H9 (cell line): ENCODE measurements around the gene TIMM17A. TPM values are rescaled to one million over a fixed set of nuclear protein-coding genes. Genes with fewer than 3 reads are reported as not detected.

Experiments
- DNase-seq: peaks from one replicate; pipeline ENCODE4 v3.0.0-alpha.2; 2017
- H2AFZ ChIP-seq: one replicate; pipeline ENCODE4 v1.6.1; 2013; ENCODE audit warnings: mild to moderate bottlenecking, low read length, control low read depth, moderate library complexity
- H2AK5ac ChIP-seq: 2 replicates; pipeline ENCODE4 v1.6.1; 2013; ENCODE audit warnings: low read length, control low read depth, mixed read lengths; ENCODE audit not compliant: insufficient read length
- H2BK120ac ChIP-seq: one replicate; pipeline ENCODE4 v1.6.1; 2013; ENCODE audit warnings: low read depth, mild to moderate bottlenecking, low read length, control low read depth, inconsistent platforms; ENCODE audit not compliant: poor library complexity, severe bottlenecking
- H2BK12ac ChIP-seq: 2 replicates; pipeline ENCODE4 v1.6.1; 2013; ENCODE audit warnings: low read length, control low read depth, mixed read lengths, low read depth; ENCODE audit not compliant: insufficient read length
- H2BK15ac ChIP-seq: 2 replicates; pipeline ENCODE4 v1.6.1; 2013; ENCODE audit warnings: low read depth, low read length, control low read depth
- H2BK20ac ChIP-seq: one replicate; pipeline ENCODE4 v1.6.1; 2013; ENCODE audit warnings: low read depth, mild to moderate bottlenecking, low read length, control low read depth, inconsistent platforms; ENCODE audit not compliant: poor library complexity, severe bottlenecking
- H2BK5ac ChIP-seq: 2 replicates; pipeline ENCODE4 v1.6.1; 2013; ENCODE audit warnings: low read length, control low read depth, mixed read lengths; ENCODE audit not compliant: insufficient read length
- H3K14ac ChIP-seq: 2 replicates; pipeline ENCODE4 v1.6.1; 2013; ENCODE audit warnings: low read length, control low read depth; ENCODE audit not compliant: insufficient read depth
- H3K18ac ChIP-seq: 2 replicates; pipeline ENCODE4 v1.6.1; 2013; ENCODE audit warnings: low read depth, mild to moderate bottlenecking, mixed read lengths, low read length, control low read depth; ENCODE audit not compliant: insufficient read length
- H3K23ac ChIP-seq: 2 replicates; pipeline ENCODE4 v1.6.1; 2013; ENCODE audit warnings: low read length, control low read depth, mixed read lengths, low read depth; ENCODE audit not compliant: insufficient read length
- H3K23me2 ChIP-seq: 2 replicates; pipeline ENCODE4 v1.6.1; 2013; ENCODE audit warnings: low read depth, mild to moderate bottlenecking, mixed read lengths, low read length, control low read depth; ENCODE audit not compliant: insufficient read length, poor library complexity, severe bottlenecking
- H3K27ac ChIP-seq: 2 replicates; pipeline ENCODE4 v1.5.1; 2013; ENCODE audit warnings: low read length, control low read depth, mixed read lengths, low read depth; ENCODE audit not compliant: insufficient read length
- H3K27me3 ChIP-seq: 2 replicates; pipeline ENCODE4 v1.6.1; 2013; ENCODE audit warnings: low read length, control low read depth, inconsistent platforms; ENCODE audit not compliant: insufficient read depth
- H3K4ac ChIP-seq: 2 replicates; pipeline ENCODE4 v1.6.1; 2013; ENCODE audit warnings: low read depth, mild to moderate bottlenecking, control low read depth, inconsistent platforms, low read length, moderate library complexity
- H3K4me1 ChIP-seq: 2 replicates; pipeline ENCODE4 v1.6.1; 2013; ENCODE audit warnings: low read length, control low read depth, inconsistent platforms; ENCODE audit not compliant: insufficient read depth
- H3K4me2 ChIP-seq: 2 replicates; pipeline ENCODE4 v1.6.1; 2013; ENCODE audit warnings: low read length, control low read depth, mixed read lengths; ENCODE audit not compliant: insufficient read length, insufficient read depth
- H3K56ac ChIP-seq: 2 replicates; pipeline ENCODE4 v1.6.1; 2013; ENCODE audit warnings: low read depth, mild to moderate bottlenecking, mixed read lengths, low read length, control low read depth; ENCODE audit not compliant: insufficient read length
- H3K79me1 ChIP-seq: 2 replicates; pipeline ENCODE4 v1.6.1; 2013; ENCODE audit warnings: low read depth, mild to moderate bottlenecking, moderate library complexity, low read length, control low read depth, inconsistent platforms; ENCODE audit not compliant: insufficient read depth, poor library complexity, severe bottlenecking
- H3K79me2 ChIP-seq: 2 replicates; pipeline ENCODE4 v1.6.1; 2013; ENCODE audit warnings: low read length, control low read depth, inconsistent platforms; ENCODE audit not compliant: insufficient read depth
- H3K9ac ChIP-seq: 2 replicates; pipeline ENCODE4 v1.6.1; 2013; ENCODE audit warnings: low read length, control low read depth, mixed read lengths; ENCODE audit not compliant: insufficient read length; ENCODE audit errors: extremely low read depth
- H3K9me3 ChIP-seq: one replicate; pipeline ENCODE4 v1.6.1; 2013; ENCODE audit warnings: low read depth, low read length, inconsistent platforms; ENCODE audit not compliant: control insufficient read depth
- H3T11ph ChIP-seq: one replicate; pipeline ENCODE4 v1.6.1; 2013; ENCODE audit warnings: mild to moderate bottlenecking, low read length, control low read depth, inconsistent platforms
- H4K20me1 ChIP-seq: one replicate; pipeline ENCODE4 v1.6.1; 2013; ENCODE audit not compliant: control insufficient read depth, insufficient read length, insufficient read depth
- H4K5ac ChIP-seq: 2 replicates; pipeline ENCODE4 v1.6.1; 2013; ENCODE audit warnings: low read depth, mild to moderate bottlenecking, mixed read lengths, low read length, control low read depth; ENCODE audit not compliant: insufficient read length
- H4K8ac ChIP-seq: replicated peaks from 2 replicates; pipeline ENCODE4 v1.6.1; 2013; ENCODE audit warnings: low read length, control low read depth, mixed read lengths, low read depth; ENCODE audit not compliant: insufficient read length
- H4K91ac ChIP-seq: 2 replicates; pipeline ENCODE4 v1.6.1; 2013; ENCODE audit warnings: low read depth, mild to moderate bottlenecking, moderate library complexity, mixed read lengths, low read length, control low read depth; ENCODE audit not compliant: insufficient read length
- H3K27ac Mint-ChIP-seq, 3 experiments: 2 replicates in 2 of 3; 3 replicates in 1 of 3; pipeline ENCODE4 v1.8.0; 2020 to 2021; ENCODE audit warnings: mixed read lengths in 3 of 3, mild to moderate bottlenecking in 1 of 3, moderate library complexity in 1 of 3
- H3K27me3 Mint-ChIP-seq: 2 replicates; pipeline ENCODE4 v1.8.0; 2021; ENCODE audit warnings: low read depth, mild to moderate bottlenecking, moderate library complexity, mixed read lengths
- H3K36me3 Mint-ChIP-seq, 3 experiments: 2 replicates in 2 of 3; 3 replicates in 1 of 3; pipeline ENCODE4 v1.8.0; 2020 to 2021; ENCODE audit warnings: low read depth in 3 of 3, mixed read lengths in 3 of 3; ENCODE audit not compliant: insufficient read depth in 1 of 3
- H3K4me1 Mint-ChIP-seq, 2 experiments: 2 replicates each; pipeline ENCODE4 v1.8.0; 2020; ENCODE audit warnings: mixed read lengths in 2 of 2
- H3K4me3 Mint-ChIP-seq, 2 experiments: 2 replicates in 1 of 2; 3 replicates in 1 of 2; pipeline ENCODE4 v1.8.0; 2020 to 2021; ENCODE audit warnings: mild to moderate bottlenecking in 2 of 2, mixed read lengths in 2 of 2, moderate library complexity in 1 of 2
- H3K9me3 Mint-ChIP-seq, 2 experiments: 2 replicates in 1 of 2; 3 replicates in 1 of 2; pipeline ENCODE4 v1.8.0; 2020; ENCODE audit warnings: mild to moderate bottlenecking in 2 of 2, mixed read lengths in 2 of 2, moderate library complexity in 1 of 2
- CTCF ChIP-seq: fragments of 200-600 bp; sonication (generic); conservative IDR thresholded peaks from 3 replicates; pipeline ENCODE4 v1.8.0; 2021; ENCODE audit warnings: antibody characterized with exemption, mild to moderate bottlenecking
- WGBS: extraction: QIAGEN DNeasy Blood & Tissue Kit; methylation state at CpG from one replicate; pipeline ENCODE4 v1.1.7; 2013; ENCODE audit warnings: missing lambda C conversion rate, low lambda C conversion rate, mixed read lengths; ENCODE audit not compliant: insufficient read length; ENCODE audit errors: extremely low coverage; 5-methylcytosine and 5-hydroxymethylcytosine counted together
- total RNA-seq: library from RNA; stranded (reverse); gene quantifications from 2 replicates; pipeline ENCODE4 v1.2.1, GENCODE V29; 2021

The TIMM17A gene
- total RNA-seq, 1 experiment from 2014 or later = 60.9 TPM

GRCh38 chr1:202015662-202015937, 60.3 kb downstream of the TIMM17A start:
- H3K27me3 Mint-ChIP-seq = no peaks in the 10 kb centered on the region
- Histone ChIP-seq H4K8ac (no peak overlapping the region), H3T11ph (no peak overlapping the region), H4K20me1 (no peaks in the 10 kb centered on the region), H2BK15ac (no peak overlapping the region), H2BK12ac (no peak overlapping the region), H3K23me2 (peaks cover 6% of the 10 kb centered on the region), H3K14ac (no peak overlapping the region), H2BK20ac (no peak overlapping the region), H3K27ac (no peak overlapping the region), H3K79me1 (no peaks in the 10 kb centered on the region), H2BK5ac (no peak overlapping the region), H3K9ac (no peak overlapping the region), H3K23ac (no peak overlapping the region), H2AK5ac (no peak overlapping the region), H3K56ac (no peak overlapping the region), H3K4ac (no peak overlapping the region), H3K4me2 (no peak overlapping the region), H3K18ac (no peak overlapping the region), H3K9me3 (no peaks in the 10 kb centered on the region), H2BK120ac (no peak overlapping the region), H3K79me2 (no peaks in the 10 kb centered on the region), H4K5ac (no peak overlapping the region), H3K4me1 (peaks cover 4% of the 10 kb centered on the region; the same call in 1 of the 2 replicates), H2AFZ (no peak overlapping the region), H3K27me3 (no peaks in the 10 kb centered on the region), H4K91ac (no peak overlapping the region)
- no CpG with 5 or more reads among the region's 3 CpGs for WGBS
- H3K4me3 Mint-ChIP-seq = no peak overlapping the region
- peaks cover 18 to 33% of the 10 kb centered on the region in 2 experiments for H3K4me1 Mint-ChIP-seq
- peaks cover 0 to 45% (median 27%) of the 10 kb centered on the region in 3 experiments; a peak in 4 of 7 replicates for H3K36me3 Mint-ChIP-seq
- DNase-seq = no peak
- TF ChIP-seq CTCF = no peak
- H3K9me3 Mint-ChIP-seq = no peaks in the 10 kb centered on the region
- H3K27ac Mint-ChIP-seq = no peak overlapping the region
